SK-N-SH treated with all-trans-retinoic acid at 6 μM for 48 hours (cell line): ENCODE measurements around the gene GREB1.

ENCODE experiments used
- ATAC-seq: fragments of 200-7000 bp; cut with Tn5 transposase; 3 replicates; pipeline ENCODE4 v1.9.1; 2020; ENCODE audit warnings: mild to moderate bottlenecking, moderate library complexity
- ARNTL ChIP-seq: fragments of 450-650 bp; formaldehyde crosslinking; IDR thresholded peaks from 2 replicates; pipeline ENCODE4 v1.5.0; 2020; ENCODE audit warnings: low read depth, mild to moderate bottlenecking, moderate library complexity, borderline replicate concordance
- BACH2 ChIP-seq: fragments of 250-450 bp; sonication (Bioruptor Pico); IDR thresholded peaks from 2 replicates; pipeline ENCODE4 v1.9.0; 2021; ENCODE audit warnings: mild to moderate bottlenecking, borderline replicate concordance
- CREB5 ChIP-seq: fragments of 250-450 bp; sonication (Bioruptor Pico); IDR thresholded peaks from 2 replicates; pipeline ENCODE4 v1.5.1; 2020; ENCODE audit warnings: low read depth, mild to moderate bottlenecking, moderate library complexity
- CSDC2 ChIP-seq: fragments of 250-450 bp; sonication (Bioruptor Pico); IDR thresholded peaks from 2 replicates; pipeline ENCODE4 v1.5.0; 2020; ENCODE audit warnings: mild to moderate bottlenecking, moderate library complexity
- CSRNP3 ChIP-seq: fragments of 250-450 bp; sonication (Bioruptor Pico); IDR thresholded peaks from 2 replicates; pipeline ENCODE4 v1.5.1; 2021; ENCODE audit warnings: mild to moderate bottlenecking, moderate library complexity
- ESRRG ChIP-seq: fragments of 250-450 bp; sonication (Bioruptor Pico); IDR thresholded peaks from 2 replicates; pipeline ENCODE4 v1.6.1; 2021; ENCODE audit warnings: mild to moderate bottlenecking
- GLIS3 ChIP-seq: fragments of 250-450 bp; sonication (Bioruptor Pico); IDR thresholded peaks from 2 replicates; pipeline ENCODE4 v1.5.0; 2020; ENCODE audit warnings: mild to moderate bottlenecking, moderate library complexity
- ISL1 ChIP-seq: fragments of 250-450 bp; sonication (Bioruptor Pico); IDR thresholded peaks from 2 replicates; pipeline ENCODE4 v2.1.2; 2022; ENCODE audit warnings: mild to moderate bottlenecking, moderate library complexity
- OSR1 ChIP-seq: fragments of 250-450 bp; sonication (Bioruptor Pico); IDR thresholded peaks from 2 replicates; pipeline ENCODE4 v1.8.0; 2022; ENCODE audit warnings: moderate library complexity, mild to moderate bottlenecking, inconsistent platforms
- POU6F1 ChIP-seq: fragments of 250-450 bp; sonication (Bioruptor Pico); IDR thresholded peaks from 2 replicates; pipeline ENCODE4 v1.8.0; 2021; ENCODE audit warnings: low read depth, mild to moderate bottlenecking, moderate library complexity, borderline replicate concordance
- PPARA ChIP-seq: fragments of 250-450 bp; sonication (Bioruptor Pico); IDR thresholded peaks from 2 replicates; pipeline ENCODE4 v1.5.0; 2020; ENCODE audit warnings: mild to moderate bottlenecking, borderline replicate concordance
- RARB ChIP-seq: fragments of 250-450 bp; sonication (Bioruptor Pico); IDR thresholded peaks from 2 replicates; pipeline ENCODE4 v1.8.0; 2021; ENCODE audit warnings: mild to moderate bottlenecking, moderate library complexity
- SNAI2 ChIP-seq: fragments of 250-450 bp; sonication (Bioruptor Pico); IDR thresholded peaks from 2 replicates; pipeline ENCODE4 v1.5.0; 2020; ENCODE audit warnings: mild to moderate bottlenecking, moderate library complexity
- TCF4 ChIP-seq: fragments of 250-450 bp; sonication (Bioruptor Pico); IDR thresholded peaks from 2 replicates; pipeline ENCODE4 v1.8.0; 2021; ENCODE audit warnings: mild to moderate bottlenecking, moderate library complexity, borderline replicate concordance
- TOX ChIP-seq: fragments of 250-450 bp; sonication (Bioruptor Pico); IDR thresholded peaks from 2 replicates; pipeline ENCODE4 v1.8.0; 2021; ENCODE audit warnings: mild to moderate bottlenecking, moderate library complexity, borderline replicate concordance
- TSHZ2 ChIP-seq: fragments of 250-450 bp; sonication (Bioruptor Pico); IDR thresholded peaks from 2 replicates; pipeline ENCODE4 v1.5.0; 2020; ENCODE audit warnings: mild to moderate bottlenecking, moderate library complexity
- ZC3H10 ChIP-seq: fragments of 250-450 bp; sonication (Bioruptor Pico); IDR thresholded peaks from 2 replicates; pipeline ENCODE4 v1.5.1; 2021; ENCODE audit warnings: mild to moderate bottlenecking, moderate library complexity
- ZFP3 ChIP-seq: fragments of 250-450 bp; sonication (Bioruptor Pico); IDR thresholded peaks from 2 replicates; pipeline ENCODE4 v1.5.0; 2020; ENCODE audit warnings: mild to moderate bottlenecking, moderate library complexity
- ZFP30 ChIP-seq: fragments of 450-650 bp; formaldehyde crosslinking; IDR thresholded peaks from 2 replicates; pipeline ENCODE4 v1.5.0; 2022; ENCODE audit warnings: mild to moderate bottlenecking, moderate library complexity
- ZNF565 ChIP-seq: fragments of 450-650 bp; formaldehyde crosslinking; conservative IDR thresholded peaks from 2 replicates; pipeline ENCODE4 v1.5.0; 2020; ENCODE audit warnings: low read depth, mild to moderate bottlenecking, moderate library complexity
- ZNF70 ChIP-seq: fragments of 450-650 bp; formaldehyde crosslinking; IDR thresholded peaks from 2 replicates; pipeline ENCODE4 v1.5.0; 2020; ENCODE audit warnings: mild to moderate bottlenecking, moderate library complexity
- ZNF8 ChIP-seq: fragments of 450-650 bp; formaldehyde crosslinking; IDR thresholded peaks from 2 replicates; pipeline ENCODE4 v1.5.0; 2020; ENCODE audit warnings: mild to moderate bottlenecking, moderate library complexity

GREB1 gene

GRCh38 chr2:11602563-11603204 is 68.8 kb downstream of the GREB1 start:
- no peak for TF ChIP-seq CREB5 (CRISPR knock-in tag)
- no peak for TF ChIP-seq TSHZ2 (CRISPR knock-in tag)
- TF ChIP-seq ISL1 (CRISPR knock-in tag): no peak
- no peak for TF ChIP-seq POU6F1
- TF ChIP-seq RARB (CRISPR knock-in tag): no peak
- no peak for TF ChIP-seq PPARA
- TF ChIP-seq ZNF565 (CRISPR knock-in tag): no peak
- no peak for TF ChIP-seq OSR1 (CRISPR knock-in tag)
- TF ChIP-seq ESRRG (CRISPR knock-in tag): no peak
- no peak for TF ChIP-seq ZFP30
- TF ChIP-seq ZNF8: no peak
- no peak for TF ChIP-seq ZNF70 (CRISPR knock-in tag)
- no peak for TF ChIP-seq CSRNP3 (CRISPR knock-in tag)
- TF ChIP-seq SNAI2 (CRISPR knock-in tag): no peak
- no peak for TF ChIP-seq ZC3H10
- no peak for TF ChIP-seq ARNTL (CRISPR knock-in tag)
- no peak for TF ChIP-seq TCF4
- TF ChIP-seq ZFP3: no peak
- TF ChIP-seq TOX (CRISPR knock-in tag): no peak
- TF ChIP-seq, all 23 proteins: peak for 0
- ATAC-seq: no peak

GRCh38 chr2:11610624-11611242 is 76.9 kb downstream of the GREB1 start:
- no peak for ATAC-seq
- no peak for TF ChIP-seq RARB (CRISPR knock-in tag)
- no peak for TF ChIP-seq CSDC2
- TF ChIP-seq GLIS3: no peak
- no peak for TF ChIP-seq CREB5 (CRISPR knock-in tag)
- TF ChIP-seq ZNF565 (CRISPR knock-in tag): no peak
- TF ChIP-seq OSR1 (CRISPR knock-in tag): no peak
- TF ChIP-seq ZNF8: no peak

- ATAC-seq: no peak
- TF ChIP-seq ZFP30: no peak
- TF ChIP-seq ZC3H10: no peak
- TF ChIP-seq TCF4: no peak
- no peak for TF ChIP-seq ZFP3
- no peak for TF ChIP-seq OSR1 (CRISPR knock-in tag)
- no peak for TF ChIP-seq PPARA
- no peak for TF ChIP-seq ZNF565 (CRISPR knock-in tag)
- no peak for TF ChIP-seq ZNF70 (CRISPR knock-in tag)
- TF ChIP-seq TOX (CRISPR knock-in tag): no peak
- no peak for TF ChIP-seq BACH2 (CRISPR knock-in tag)
- TF ChIP-seq CREB5 (CRISPR knock-in tag): no peak
- TF ChIP-seq ISL1 (CRISPR knock-in tag): no peak
- no peak for TF ChIP-seq TSHZ2 (CRISPR knock-in tag)
Observed at GRCh38 chr2:11611251-11611650, 77.4 kb downstream of the GREB1 start.
